Fibroblast of the aortic adventitia (primary cell): Measurements from ENCODE around the gene ZNF91. TPM values are rescaled to one million over a fixed set of nuclear protein-coding genes. Genes with fewer than 3 reads are reported as not detected.

Experiments
- DNase-seq: peaks from one replicate; pipeline ENCODE4 v3.0.0-alpha.2; 2010; ENCODE audit warnings: low read depth
- H3K4me3 ChIP-seq: 2 replicates; pipeline ENCODE4 v1.5.1; 2011; ENCODE audit warnings: low read depth, mild to moderate bottlenecking, control low read depth, low read length, moderate library complexity
- CTCF ChIP-seq: IDR thresholded peaks from 2 replicates; pipeline ENCODE4 v1.5.1; 2011; ENCODE audit warnings: mild to moderate bottlenecking, low read length, control low read depth, inconsistent platforms; ENCODE audit not compliant: insufficient read depth
- total RNA-seq: library from RNA; depleted of rRNA; stranded (reverse); fragments of >200 nt; gene quantifications from 2 replicates; pipeline ENCODE4 v1.2.3, GENCODE V29; 2012; ENCODE audit warnings: low replicate concordance

Gene ZNF91
- 16.3 and 18.7 TPM in 2 replicates for total RNA-seq

DNA sequence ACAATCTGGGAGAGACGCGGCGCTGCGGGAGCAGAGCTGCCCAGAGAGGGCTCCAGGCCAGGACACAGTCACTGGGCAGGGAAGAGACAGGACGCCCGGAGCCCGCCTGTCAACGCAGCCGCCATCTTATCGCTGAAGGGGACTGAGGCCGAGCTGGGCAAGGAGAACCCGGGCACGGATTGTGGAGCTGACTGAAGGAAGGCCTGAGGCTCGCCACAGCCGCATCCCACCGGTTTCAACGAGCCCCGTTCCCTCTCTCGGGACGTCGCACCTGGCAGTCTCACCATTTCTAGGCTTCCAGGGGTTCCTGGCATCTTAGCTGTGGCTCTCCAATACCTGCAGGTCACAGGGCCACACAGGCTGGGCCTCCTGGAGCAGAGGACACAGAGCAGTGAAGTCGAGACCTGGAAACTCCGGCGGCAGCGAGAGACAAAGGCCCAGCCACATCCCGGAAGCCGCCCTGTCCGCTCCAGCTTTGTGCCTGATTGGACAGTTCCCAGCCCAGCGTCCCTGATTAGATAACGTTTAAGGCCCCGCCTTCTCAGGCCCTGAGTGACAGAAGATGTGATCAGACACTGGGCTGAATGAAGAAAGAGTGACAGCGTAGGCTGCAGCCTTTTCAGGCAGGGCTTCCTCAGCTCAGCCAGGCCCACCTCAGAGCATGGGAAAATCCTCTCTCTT lies at the start of gene ZNF91:
TSS of gene ZNF91 (minus strand) at position 431 of the 681 bp plus-strand sequence. CDS start at position 314, 117 bp downstream.
- TF ChIP-seq CTCF = no peak
- H3K4me3 ChIP-seq = peak within 1 kb of the TSS; percentile 96
- DNase-seq = peak; percentile 94

DNA sequence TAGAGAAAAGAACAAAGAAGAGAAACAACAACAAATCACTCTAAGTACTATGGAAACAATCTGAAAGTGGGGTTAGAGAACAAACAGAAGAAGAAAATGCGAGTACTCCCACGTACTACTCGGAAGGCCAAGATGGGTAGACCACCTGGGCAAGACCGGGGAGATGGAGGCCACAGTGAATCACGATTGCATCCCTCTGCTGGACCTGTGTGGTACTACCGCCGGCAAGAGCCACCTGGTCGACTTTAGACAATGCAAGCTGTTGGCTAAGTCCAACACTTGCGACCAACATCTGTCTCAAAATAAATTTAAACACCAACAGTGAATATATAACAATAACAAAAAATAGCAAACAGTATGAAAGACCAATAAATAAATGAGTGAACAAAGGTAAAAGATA lies 45.5 kb upstream of the ZNF91 start:
- no peak for DNase-seq
- no peak overlapping the region for H3K4me3 ChIP-seq
- TF ChIP-seq CTCF = peak; percentile 47

GRCh38 chr19:23440207-23440606 lies 44.9 kb upstream of the ZNF91 start:
- H3K4me3 ChIP-seq = no peak overlapping the region
- peak; percentile 28 for TF ChIP-seq CTCF
- DNase-seq = no peak

DNA sequence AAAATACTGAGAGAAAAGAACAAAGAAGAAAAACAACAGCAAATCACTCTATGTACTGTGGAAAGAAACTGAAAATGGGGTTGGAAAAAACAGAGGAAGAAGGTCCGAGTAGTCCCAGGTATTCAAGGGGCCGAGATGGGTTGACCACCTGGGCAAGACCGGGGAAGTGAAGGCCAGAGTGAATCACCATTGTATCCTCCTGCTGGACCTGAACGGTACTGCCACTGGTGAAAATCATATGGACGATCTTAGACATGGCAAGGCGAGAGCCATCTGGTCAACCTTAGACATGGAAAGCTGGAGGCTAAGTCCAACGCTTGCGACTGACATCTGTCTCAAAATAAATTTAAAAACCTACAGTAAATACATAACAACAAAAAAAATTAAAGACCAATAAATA lies 44.4 kb upstream of the ZNF91 start:
- no peak for DNase-seq
- H3K4me3 ChIP-seq = no peak overlapping the region
- peak; percentile 47 for TF ChIP-seq CTCF

DNA sequence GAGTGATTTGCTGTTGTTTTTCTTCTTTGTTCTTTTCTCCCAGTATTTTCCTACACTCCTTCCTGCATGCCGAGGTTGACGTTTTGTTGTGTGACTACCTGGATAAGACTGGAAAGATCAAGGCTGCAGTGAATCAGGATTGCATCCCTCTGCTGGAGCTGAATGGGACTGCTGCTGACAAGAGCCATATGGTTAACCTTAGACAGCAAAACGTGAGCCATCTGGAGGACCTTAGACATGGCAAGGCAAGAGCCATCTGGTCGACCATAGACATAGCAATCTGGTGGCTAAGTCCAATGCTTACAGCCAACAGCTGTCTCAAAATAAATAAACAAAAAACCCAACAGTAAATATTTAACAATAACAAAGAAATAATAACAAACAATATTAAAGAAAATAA lies 42.6 kb upstream of the ZNF91 start:
- no peak overlapping the region for H3K4me3 ChIP-seq
- no peak for TF ChIP-seq CTCF
- DNase-seq = no peak

GRCh38 chr19:23436944-23437343 lies 41.7 kb upstream of the ZNF91 start:
- DNase-seq = no peak
- H3K4me3 ChIP-seq = no peak overlapping the region
- peak; percentile 22 for TF ChIP-seq CTCF

- TF ChIP-seq CTCF = peak; percentile 27
- no peak overlapping the region for H3K4me3 ChIP-seq
- no peak for DNase-seq
Observed at GRCh38 chr19:23436318-23436717, 41.0 kb upstream of the ZNF91 start.
